Stimulated activated CD8-positive, alpha-beta memory T cell treated with anti-CD3 and anti-CD28 coated beads, Interleukin-15, amount 100 ng/mL, for 4 hours (primary cell): ENCODE measurements around the gene DIABLO.
A peak's percentile ranks its signal among the peaks of the same experiment; 100 is the strongest.
"Not testable (repeated sequence)": the region's sequence is repeated elsewhere in the genome, so short reads cannot be mapped to it uniquely, and the experiment has no call there.

Experiments
- DNase-seq, 2 donors: peaks; one replicate each; pipeline ENCODE4 v3.0.0-alpha.2; 2020; ENCODE audit warnings: low read depth in 2 of 2

The DIABLO gene

DNA sequence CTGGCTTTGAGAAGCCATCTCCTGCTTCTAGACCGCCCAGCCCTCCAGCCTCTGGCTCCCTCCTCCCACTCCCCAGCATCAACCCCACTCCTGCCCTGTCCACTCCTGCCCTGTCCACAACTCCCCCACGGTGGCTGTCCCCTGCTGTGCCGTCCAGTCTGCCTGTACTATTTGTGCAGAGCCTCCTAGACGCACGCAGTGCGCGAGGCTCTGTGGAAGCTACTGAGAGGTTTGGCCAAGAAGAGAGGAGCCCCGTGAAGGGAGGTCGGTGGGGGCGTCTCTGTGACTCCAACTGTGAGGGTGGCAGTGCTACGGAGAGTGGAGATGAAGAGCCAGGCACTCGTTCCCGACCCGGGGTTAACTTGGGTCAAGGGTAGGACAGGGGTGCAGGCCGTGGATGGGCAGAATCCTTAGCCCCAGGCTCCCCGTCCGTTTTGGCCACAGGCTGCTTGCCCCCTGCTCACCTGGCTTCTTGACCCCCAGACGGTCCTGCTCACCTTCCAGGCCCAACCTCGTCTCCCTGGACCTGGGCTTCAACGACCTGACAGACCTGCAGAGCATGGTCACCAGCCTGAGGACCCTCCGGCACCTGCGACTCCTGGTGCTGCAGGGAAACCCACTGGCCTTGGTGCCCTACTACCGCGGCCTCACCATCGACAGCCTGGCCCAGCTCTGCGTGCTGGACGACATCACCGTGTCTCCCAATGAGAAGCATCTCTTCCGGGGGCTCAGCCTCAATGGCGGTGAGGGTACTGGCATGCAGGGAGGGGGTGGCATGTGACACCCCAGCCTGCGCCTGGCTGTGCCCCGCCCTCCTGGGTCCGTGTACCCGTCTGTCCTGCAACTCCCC, 36.0 kb downstream of the DIABLO start:
- no peak for DNase-seq

DNA sequence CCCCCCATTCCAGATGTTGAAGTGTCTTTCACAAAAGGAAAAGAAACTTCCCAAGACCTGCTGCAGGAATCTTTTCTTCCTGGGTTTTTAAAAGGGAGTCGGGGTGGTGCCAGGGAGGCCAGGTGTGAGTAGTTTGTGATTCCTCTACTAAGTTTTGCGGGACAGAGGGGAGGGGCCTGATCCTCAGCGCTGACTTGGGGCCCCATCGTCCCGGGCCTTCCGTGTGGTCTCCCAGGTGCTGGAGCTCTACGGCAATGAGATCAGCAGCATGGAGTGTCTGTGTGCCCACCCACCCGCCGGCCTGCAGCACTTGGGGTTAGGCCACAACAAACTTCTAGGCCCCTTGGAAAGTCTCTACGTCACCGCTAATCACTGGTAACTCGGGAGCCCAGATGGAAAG, 38.4 kb downstream of the DIABLO start:
- DNase-seq = no peak

DNA sequence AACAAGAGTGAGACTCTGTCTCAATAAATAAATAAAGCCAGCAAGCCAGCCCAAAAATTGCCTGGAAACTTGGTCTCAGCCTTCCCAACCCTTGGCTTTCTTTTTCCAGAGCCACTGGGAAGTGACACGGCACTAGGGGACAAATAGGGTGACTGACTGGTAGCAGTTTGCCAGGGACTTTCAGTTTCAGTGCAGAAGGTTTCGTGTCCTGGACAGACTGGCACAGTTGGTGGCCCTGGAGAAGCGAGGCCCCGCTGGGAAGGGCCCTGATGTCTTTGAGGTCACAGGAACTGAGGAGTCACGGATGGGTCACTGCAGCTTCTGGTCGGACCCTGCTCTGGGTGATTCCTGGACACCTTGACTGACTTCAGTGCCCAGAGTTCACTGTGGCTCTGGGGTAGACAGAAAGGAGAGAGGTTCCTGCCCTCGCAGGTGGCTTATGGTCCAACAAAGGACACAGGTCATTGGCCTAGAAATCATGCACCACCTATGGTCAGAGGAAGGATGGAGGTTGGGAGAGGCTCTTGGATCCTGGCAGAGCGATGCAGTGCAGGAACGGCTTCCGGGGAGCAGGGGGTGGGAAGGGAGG, 40.3 kb downstream of the DIABLO start:
- DNase-seq = no peak

DNA sequence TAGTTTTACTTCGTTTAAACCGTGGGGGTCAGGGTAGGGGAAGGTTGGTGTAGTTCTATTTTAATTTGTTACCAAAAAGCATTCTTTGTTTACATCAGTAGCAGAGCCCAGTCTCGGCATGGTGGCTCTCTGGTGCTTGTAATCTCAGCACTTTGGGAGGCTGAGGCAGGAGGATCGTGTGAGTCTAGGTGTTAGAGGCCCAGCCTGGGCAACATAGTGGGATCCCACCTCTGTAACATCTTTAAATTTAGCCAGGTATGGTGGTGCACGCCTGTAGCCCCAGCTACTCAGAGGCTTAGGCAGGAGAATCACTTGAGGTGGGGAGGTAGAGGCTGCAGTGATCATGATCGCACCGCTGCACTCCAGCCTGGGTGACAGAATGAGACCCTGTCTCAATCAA, 40.8 kb downstream of the DIABLO start:
- DNase-seq = no peak

DNA sequence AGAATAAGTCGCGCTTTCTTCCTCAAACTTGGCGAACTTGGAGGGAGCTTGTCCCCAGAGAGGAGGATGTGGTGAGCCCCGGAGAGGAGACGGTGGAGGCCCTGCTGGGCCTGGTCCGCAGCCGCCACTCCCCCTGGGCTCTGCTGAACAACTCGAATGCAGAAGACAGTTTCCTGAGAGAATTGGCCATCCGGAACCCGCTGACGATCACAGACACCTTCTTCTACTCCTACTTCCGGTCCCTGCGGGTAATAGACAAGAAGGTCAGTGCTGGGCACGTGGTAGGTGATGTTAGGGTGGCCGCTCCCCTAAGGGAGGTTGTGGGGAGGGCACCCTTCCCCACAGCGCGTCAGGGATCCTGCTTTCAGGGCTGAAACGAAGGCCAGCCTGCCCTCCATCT, 41.3 kb downstream of the DIABLO start:
- no peak for DNase-seq

DNA sequence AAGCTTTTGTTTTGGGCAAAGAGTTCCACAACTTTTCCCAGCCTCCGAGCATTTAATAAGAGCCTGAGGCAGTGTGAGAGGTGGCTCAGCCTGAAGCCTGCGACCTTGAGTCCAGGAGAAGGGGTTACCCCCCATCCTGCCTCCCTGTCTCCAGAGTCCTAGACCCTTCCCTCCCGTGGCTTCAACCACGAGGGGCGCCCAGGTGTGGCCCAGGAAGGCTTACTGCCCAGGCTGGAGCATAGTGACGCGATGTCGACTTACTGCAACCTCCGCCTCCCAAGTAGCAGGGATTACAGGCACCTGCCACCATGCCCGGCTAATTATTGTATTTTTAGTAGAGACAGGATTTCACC, 42.3 kb downstream of the DIABLO start:
- DNase-seq = no peak

DNA sequence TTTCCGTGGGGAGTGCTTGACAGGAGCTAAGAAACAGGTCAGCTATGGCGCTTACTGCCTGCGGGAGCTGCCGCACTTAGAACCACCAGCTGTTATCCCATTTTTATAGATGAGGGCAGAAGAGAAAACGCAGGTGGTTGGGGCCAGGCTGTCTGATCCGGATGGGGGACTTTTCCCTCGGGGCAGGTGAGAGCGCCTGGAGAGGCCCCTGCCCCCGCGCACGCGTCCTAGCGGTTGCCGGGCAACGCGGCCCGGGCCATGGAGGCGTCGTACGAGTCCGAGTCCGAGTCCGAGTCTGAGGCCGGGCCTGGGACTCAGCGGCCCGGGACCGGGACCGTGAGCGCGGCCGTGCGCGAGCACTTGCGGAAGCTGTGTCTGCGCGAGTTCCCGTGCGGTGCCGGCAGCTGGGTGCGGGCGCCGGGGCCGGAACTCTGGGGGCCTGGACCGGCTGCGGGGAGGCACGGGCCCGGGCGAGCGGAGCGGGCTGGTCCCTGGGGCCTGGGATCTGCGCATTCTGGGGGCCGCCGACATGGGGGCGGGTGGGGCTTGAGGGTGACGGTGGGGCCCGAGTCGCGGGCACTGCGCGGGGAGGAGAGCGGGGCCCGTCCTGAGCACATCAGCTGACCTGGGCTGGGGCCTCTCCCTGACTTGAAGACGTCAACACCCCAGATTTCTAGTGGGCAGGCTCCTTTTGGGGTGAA, 42.8 kb downstream of the DIABLO start, which contains the start of gene LRRC43:
LRRC43 (plus strand) TSS at position 237 of the 701 bp plus-strand sequence; CDS start at position 259, 22 bp downstream.
- DNase-seq = no peak

DNA sequence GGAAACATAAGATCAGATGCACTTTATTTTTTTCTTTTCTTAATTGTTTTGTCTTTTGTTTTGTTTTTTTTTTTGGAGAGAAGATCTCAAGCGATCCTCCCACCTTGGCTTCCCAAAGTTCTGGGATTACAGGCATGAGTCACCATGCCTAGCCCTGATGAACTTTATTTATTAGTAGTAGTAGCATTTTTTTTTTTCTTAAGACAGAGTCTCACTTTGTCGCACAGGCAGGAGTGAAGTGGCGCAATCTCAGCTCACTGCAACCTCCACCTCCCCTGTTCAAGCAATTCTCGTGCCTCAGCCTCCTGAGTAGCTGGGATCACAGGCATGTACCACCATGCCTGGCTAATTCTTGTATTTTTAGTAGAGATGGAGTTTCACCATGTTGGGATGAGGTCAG, 49.4 kb downstream of the DIABLO start:
- not testable (repeated sequence) for DNase-seq

DNA sequence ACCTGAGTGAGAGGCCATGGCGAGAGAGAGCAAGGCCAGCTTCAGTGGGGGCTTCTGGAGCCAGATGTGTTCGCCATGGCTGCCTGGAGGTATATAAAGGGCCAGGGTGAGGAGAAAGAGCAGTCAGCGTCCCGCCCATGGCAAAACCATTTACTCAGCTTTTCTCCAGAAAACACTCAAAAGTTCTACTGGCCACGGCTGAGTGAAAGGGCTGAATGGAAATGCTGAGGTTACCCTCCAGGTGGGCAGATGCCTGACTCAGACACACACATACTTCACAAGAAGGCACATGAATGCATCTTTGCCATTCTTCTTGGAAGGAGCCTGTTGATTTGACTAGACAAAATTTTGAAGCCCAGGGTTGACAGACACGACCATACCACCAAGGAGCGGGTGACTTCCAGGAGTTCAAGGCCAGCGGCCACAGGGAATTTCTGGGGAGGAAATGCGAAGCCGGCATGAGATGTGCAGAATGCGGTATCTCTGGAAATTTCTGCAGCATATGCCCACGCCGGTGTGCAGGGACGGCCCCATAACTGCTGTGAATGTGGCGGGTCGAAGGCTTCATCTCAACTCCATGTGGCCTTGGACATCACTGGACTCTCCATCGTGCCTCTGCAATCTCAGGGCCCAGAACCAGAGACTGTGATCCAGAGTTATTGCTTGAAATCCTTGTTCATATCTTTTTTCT, 51.6 kb downstream of the DIABLO start, which contains the start of gene IL31:
IL31 (minus strand) TSS at position 67 of the 691 bp plus-strand sequence; CDS start at position 18, 49 bp downstream.
- no peak for DNase-seq

DNA sequence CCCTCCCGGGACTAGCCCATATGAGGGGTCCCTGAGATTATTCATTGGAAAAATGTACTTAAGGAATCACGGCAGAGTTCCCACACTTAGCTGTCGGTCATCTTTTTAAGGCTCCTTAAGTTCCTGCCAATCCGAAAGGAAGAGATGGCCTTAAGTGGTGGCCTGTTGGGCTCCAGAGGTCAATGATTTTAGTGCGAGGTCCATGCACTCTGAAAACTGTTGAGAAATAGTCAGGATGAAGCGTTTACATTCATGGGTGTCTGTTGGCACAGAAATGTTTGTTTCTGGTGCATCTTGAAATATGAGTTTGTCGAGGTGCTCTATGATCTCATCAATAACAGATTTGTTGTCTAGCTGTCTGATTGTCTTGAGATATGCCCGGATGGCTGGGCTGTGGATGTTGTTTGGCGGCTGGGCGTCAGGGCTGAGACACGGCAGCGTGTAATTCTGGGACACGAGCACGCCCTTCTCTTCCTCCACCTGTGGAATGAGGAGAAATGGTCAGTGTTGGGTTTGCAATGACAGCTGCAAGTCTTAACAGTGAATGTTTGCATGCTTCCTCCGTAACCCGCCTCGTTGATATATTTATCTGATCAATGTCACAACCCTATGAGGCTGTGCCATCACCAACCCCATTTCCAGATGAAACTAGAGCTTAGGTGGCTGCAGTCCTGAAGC, 53.5 kb downstream of the DIABLO start:
- no peak for DNase-seq

DNA sequence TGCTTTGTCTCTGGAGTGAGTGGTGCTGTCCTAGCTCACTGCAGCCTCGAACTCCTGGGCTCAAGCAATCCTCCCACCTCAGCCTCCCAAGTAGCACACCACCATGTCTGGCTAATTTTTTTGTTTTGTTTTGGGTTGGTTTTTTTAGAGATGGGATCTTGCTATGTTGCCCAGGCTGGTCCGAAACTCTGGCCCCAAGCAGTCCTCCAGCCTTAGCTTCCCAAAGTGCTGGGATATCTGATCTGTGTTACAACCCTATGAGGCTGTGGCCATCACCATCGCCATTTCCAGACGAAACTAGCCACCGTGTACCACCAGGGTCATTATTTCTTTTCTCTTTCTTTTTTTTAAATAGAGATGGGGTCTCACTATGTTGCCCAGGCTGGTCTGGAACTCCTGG, 54.5 kb downstream of the DIABLO start:
- no peak for DNase-seq

DNA sequence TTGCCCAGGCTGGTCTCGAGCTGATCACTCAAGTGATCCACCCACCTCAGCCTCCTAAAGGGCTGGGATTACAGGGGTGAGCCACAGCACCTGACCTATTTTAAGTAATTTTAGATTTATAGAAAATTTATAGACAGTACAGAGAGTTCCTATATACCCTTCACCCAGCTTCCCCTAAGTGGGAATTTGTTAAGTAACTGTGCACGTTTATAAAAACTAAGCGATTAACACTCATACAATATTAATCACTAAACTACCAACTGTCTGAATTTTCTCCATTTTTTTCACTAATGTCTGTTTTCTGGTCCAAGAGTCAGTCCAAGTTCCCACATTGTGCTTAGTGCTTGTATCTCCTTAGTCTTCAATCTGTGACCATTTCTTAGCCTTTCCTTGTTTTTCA, 57.4 kb downstream of the DIABLO start:
- no peak for DNase-seq

DNA sequence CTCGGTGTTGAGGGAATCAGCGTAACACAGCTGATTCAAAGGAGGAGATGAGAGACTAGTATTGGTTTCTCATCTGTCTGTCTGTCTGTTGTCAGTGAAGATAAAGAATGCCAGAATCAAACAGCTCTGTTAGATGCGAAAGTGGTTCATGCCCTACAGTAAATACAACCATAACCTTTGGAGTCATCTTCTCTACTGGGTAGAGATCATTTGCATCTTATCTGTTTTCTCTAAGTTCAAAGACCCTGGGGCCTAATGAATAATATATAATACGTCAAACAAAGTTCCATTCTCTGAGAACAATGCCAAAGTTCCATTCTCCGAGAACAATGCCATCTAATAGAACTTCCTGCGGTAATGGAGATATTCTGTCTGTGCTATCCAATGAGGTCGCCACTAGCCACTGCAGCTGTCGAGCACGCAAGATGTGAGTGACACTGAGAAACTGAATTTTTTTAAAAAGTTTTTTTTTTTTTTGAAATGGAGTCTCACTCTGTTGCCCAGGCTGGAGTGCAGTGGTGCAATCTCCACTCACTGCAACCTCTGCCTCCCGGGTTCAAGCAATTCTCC, 58.4 kb downstream of the DIABLO start:
- DNase-seq = no peak

DNA sequence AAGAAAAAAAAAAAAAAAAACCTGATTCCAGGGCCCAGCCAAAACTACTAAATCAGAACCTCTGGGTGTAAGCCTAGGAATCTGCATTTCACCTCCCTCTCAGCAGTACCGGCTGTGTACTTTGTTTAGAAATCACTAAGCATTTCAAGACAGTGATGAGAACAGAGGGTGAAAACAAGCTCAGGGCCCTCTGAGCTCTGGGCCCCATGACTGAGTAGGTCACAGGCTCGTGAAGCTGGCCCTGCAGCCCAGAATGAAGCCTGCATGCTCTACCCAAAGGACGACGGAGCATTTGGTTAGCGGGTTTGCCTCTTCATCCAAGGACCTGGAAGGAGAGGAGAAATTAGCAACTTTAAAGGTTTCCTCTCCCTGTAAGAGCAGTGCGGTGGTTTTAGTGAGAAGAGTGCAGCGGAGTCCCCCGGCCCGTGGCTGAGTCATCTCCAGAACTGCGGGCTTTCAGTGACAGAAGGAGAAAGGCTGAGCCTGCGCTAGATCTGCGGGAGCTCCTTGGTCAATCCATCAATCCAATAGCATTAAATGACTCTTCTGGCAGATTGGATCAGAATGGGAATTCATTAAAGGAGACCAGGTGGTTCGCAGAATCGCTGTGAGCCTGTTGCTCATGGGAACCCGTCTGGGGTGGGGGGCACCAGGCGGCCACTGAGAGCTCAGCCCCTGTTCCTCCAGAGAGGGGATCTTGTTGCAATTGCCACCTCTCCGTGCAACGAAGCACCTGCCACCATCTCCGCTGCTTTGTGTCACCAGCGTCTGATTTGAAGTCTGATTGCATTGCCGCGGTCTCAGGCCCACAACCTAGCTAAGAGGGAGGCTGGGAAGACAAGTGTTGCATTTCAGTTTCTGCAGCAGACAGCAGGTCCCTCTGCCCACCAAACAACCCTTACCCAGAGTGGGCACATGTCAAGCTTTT, 59.2 kb downstream of the DIABLO start:
- DNase-seq = no peak

DNA sequence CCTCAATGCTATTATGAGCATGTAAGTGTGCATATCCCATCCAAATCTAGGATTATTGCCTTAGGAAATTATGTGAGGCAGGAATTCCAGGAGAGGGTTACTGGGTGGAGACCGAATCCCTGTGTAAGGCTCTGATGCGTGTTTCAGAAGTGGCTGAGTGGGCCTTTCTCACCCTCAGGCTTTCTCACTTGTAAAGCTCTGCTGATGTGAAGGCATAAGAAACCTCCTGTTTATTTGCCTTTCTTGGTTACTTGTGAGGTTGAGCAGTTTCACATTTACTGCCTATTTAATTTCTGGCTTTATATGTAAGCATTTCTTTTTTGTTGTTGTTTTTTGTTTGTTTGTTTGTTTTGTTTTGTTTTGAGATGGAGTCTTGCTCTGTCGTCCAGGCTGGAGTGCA, 62.9 kb downstream of the DIABLO start:
- DNase-seq = no peak

DNA sequence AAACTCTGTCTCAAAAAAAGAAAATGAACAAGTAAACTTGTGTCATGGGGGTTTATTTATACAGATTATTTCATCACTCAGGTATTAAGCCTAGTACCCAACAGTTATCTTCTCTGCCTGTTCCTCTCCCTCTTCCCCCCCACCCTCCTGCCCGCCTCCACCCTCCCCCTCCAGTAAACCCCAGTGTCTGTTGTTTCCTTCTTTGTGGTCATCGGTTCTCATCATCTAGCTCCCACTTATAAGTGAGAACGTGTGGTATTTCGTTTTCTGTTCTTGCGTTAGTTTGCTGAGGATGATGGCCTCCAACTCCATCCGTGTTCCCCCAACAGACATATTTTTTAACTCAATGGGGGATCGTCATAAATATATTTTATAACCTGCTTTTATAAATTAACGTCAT, 64.2 kb downstream of the DIABLO start:
- peak in 1 of 2 donors; percentile 7 for DNase-seq

DNA sequence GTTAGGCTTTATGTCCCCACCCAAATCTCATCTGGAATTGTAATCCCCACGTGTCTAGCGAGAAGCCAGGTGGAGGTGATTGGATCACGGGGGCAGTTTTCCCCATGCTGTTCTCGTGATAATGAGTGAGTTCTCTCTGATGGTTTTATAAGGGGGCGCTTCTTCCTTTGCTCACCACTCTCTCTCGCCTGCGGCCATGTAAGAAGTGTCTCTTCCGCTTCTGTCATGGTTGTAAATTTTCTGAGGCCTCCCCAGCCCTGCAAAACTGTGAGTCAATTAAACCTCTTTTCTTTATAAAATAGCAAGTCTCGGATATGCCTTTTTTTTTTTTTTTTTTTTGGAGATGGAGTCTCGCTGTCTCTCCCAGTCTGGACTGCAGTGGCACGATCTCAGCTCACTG, 65.1 kb downstream of the DIABLO start:
- DNase-seq = no peak

DNA sequence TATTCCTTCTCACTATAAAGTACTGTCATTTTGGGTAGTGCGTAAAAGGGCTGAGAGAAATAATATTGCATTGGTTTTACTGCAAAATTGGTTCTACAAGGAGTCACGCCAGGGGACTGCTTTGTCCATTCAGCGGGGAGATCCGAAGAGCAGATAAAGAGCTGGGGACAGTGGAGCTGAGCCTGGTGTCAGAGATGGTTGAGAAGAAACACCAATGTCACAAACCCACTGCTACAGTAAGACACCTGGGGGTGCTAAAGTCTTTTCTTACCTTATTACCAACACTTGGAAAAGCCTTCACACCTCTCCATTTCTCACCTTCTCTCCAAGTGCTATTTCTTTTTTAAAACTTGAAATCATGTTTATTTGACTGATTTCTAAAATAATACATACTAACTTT, 66.0 kb downstream of the DIABLO start:
- no peak for DNase-seq

DNA sequence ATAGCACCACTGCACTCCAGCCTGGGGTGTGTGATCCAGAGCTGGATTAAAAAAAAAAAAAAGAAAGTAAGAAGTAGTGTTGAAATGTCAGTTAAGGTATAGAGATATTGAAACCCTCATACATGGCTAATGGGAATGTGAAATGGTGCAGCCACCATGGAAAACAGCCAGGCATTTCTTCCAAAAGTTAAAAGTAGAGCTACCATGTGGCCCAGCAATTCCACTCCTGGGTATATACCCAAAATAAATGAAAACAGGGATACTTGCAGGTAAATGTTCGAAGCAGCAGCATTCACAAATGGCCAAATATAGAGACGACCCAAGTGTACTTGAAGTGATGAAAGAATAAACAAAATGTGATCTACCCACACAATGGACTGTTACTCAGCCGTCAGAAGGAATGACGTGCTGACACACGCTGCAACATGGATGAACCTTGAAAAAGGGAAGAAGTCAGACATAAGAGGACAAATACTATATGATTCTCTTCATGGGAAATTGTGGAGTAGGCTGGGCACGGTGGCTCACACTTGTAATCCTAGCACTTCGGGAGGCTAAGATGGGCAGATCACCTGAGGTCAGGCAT, 67.1 kb downstream of the DIABLO start:
- DNase-seq = no peak
